Ammon's horn (tissue), 1 donor: ENCODE results near the gene DMD.

Source experiments
- DNase-seq: peaks from one replicate; pipeline ENCODE4 v3.0.0-alpha.2; 2016; ENCODE audit warnings: low spot score

DMD gene

GRCh38 chrX:31112226-31112999 lies 2098.9 kb downstream of the DMD start:
- DNase-seq = no peak

GRCh38 chrX:31110657-31111056 lies 2100.7 kb downstream of the DMD start:
- no peak for DNase-seq

GRCh38 chrX:31099536-31100090 lies 2111.7 kb downstream of the DMD start:
- no peak for DNase-seq

- DNase-seq = no peak
Measured at GRCh38 chrX:31098079-31098478, 2113.3 kb downstream of the DMD start.

- DNase-seq = no peak
Measured at GRCh38 chrX:31093639-31093975, 2117.7 kb downstream of the DMD start.

- DNase-seq = no peak
Measured at GRCh38 chrX:31092970-31093638, 2118.2 kb downstream of the DMD start.

GRCh38 chrX:31092476-31092875 lies 2118.9 kb downstream of the DMD start:
- DNase-seq = no peak

- DNase-seq = no peak
Measured at GRCh38 chrX:31091819-31092218, 2119.5 kb downstream of the DMD start.

- no peak for DNase-seq
Measured at GRCh38 chrX:31074522-31074921, 2136.8 kb downstream of the DMD start.

- DNase-seq = no peak
Measured at GRCh38 chrX:31071725-31072124, 2139.6 kb downstream of the DMD start, which contains the start of gene FTHL17. TSS of gene FTHL17 (minus strand) at chrX:31072041. CDS start at chrX:31071953, 88 bp downstream.

GRCh38 chrX:31071262-31071661 lies 2140.1 kb downstream of the DMD start:
- DNase-seq = no peak

- no peak for DNase-seq
Measured at GRCh38 chrX:31070057-31070468, 2141.3 kb downstream of the DMD start.
